Suprapubic skin (tissue), 4 donors: ENCODE results near the gene CYP4B1.

Experiments
- CTCF ChIP-seq, 2 donors: fragments of 200-600 bp in 1 of 2; fragments of 450-650 bp in 1 of 2; sonication (generic) in 1 of 2; IDR thresholded peaks; one replicate each; pipeline ENCODE4 v1.5.1; 2016 to 2019; ENCODE audit warnings: antibody characterized with exemption in 2 of 2, mild to moderate bottlenecking in 1 of 2, moderate library complexity in 1 of 2
- EP300 ChIP-seq: sonication (generic); formaldehyde crosslinking; IDR thresholded peaks from one replicate; pipeline ENCODE4 v1.6.1; 2017; ENCODE audit warnings: antibody characterized with exemption
- POLR2A ChIP-seq, 2 donors: fragments of 450-650 bp; IDR thresholded peaks; one replicate each; pipeline ENCODE4 v1.6.1; 2017; ENCODE audit warnings: antibody characterized with exemption in 2 of 2, mild to moderate bottlenecking in 2 of 2, moderate library complexity in 2 of 2
- POLR2AphosphoS5 ChIP-seq, 3 donors: sonication (generic); formaldehyde crosslinking; IDR thresholded peaks; one replicate each; pipeline ENCODE4 v1.6.1; 2017; ENCODE audit warnings: antibody characterized with exemption in 3 of 3

- TF ChIP-seq POLR2AphosphoS5 (IDR thresholded peaks at IDR 0.05) (no peak), EP300 (no peak), CTCF (IDR thresholded peaks at IDR 0.05) (no peak), POLR2A (IDR thresholded peaks at IDR 0.05) (no peak)
These were observed 20.5 kb downstream of the CYP4B1 start for GRCh38 chr1:46819335-46819734.
